ENCODE measurements around the gene CDC42EP1. TPM values are rescaled to one million over a fixed set of nuclear protein-coding genes. Genes with fewer than 3 reads are reported as not detected.
A peak's percentile ranks its signal among the peaks of the same experiment; 100 is the strongest.
"Not testable (repeated sequence)": the region's sequence is repeated elsewhere in the genome, so short reads cannot be mapped to it uniquely, and the experiment has no call there.

Gene CDC42EP1
- total RNA-seq, 1 experiment from 2014 or later, result 8.9 TPM

DNA sequence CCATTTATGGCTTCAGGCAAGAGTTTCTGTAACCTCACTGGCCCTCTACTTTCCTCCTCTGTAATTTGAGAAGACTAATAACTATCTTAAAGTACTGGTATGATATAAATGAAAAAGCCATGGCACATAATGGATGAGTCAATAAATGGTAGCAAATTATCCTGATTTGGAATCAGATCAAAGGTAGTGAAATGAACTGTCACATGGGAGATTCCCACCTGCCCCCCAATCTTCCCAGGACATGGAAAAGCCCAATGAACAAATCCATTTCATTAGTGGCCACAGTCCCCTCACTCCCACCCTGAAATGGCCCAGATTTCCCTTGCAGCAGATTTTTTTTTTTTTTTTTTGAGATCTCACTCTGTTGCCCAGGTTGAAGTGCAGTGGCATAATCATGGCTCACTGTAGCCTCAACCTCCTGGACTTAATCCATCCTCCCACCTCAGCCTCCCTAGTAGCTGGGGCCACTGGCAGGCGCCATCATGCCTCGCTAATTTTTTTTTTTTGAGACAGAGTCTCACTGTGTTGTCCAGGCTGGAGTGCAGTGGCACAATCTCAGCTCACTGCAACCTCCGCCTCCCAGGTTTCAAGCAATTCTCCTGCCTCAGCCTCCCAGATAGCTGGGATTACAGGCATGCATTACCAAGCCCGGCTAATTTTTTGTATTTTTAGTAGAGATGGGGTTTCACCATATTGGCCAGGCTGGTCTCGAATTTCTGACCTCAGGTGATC lies 42.4 kb downstream of the CDC42EP1 start:
- not testable (repeated sequence) for DNase-seq (ENCODE audit: low read depth)

DNA sequence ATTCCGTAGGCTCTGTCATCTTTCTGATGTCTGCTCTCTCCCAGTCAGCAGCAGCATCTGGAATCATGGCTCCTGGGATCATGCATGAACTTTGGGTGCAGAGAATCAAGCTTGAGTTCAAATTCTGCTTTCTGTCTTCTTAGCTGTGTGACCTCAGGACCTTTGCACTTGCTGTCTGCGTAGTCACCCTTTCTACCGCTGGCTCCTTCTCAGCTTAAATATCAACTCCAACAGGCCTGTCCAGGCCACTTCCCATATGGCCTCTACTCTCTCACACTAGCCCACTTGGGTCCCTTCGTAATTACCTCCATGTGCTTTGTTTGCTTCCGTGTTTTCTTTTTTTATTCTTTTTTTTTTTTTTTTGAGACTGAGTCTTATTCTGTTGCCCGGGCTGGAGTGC lies 43.8 kb downstream of the CDC42EP1 start:
- no peak for DNase-seq (ENCODE audit: low read depth)
- in situ Hi-C loops (cut with HindIII; ENCODE audit: low pct_unique_long_range_greater_than_20kb, low sequenced_read_pairs), result no loop called here

More for the DNA sequence above, 42.4 kb downstream of the CDC42EP1 start:
- in situ Hi-C loops (cut with HindIII; ENCODE audit: low pct_unique_long_range_greater_than_20kb, low sequenced_read_pairs), result not testable (repeated sequence)

DNA sequence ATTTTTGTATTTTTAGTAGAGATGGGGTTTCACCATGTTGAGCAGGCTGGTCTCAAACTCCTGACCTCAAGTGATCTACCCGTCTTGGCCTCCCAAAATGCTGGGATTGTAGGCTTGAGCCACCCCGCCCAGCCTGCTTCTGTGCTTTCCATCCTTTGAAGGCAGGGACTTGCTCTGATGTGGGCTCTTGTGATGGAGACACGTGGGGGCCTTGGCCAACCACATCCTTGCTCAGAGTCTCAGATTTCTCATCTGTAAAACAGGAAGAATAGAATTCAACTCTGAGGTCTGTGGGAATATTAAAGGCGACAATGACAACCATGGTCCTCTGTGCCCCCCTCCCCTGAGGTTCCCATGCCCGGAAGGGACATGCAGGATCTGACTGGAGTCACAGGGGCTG lies 44.6 kb downstream of the CDC42EP1 start:
- no peak for DNase-seq (ENCODE audit: low read depth)
- in situ Hi-C loops (cut with HindIII; ENCODE audit: low pct_unique_long_range_greater_than_20kb, low sequenced_read_pairs), result no loop called here

GRCh38 chr22:37607010-37607934 lies 47.0 kb downstream of the CDC42EP1 start:
- in situ Hi-C loops (cut with HindIII; ENCODE audit: low pct_unique_long_range_greater_than_20kb, low sequenced_read_pairs), result no loop called here
- peak; percentile 83 for DNase-seq (ENCODE audit: low read depth)

- DNase-seq (ENCODE audit: low read depth), result no peak
- in situ Hi-C loops (cut with HindIII; ENCODE audit: low pct_unique_long_range_greater_than_20kb, low sequenced_read_pairs), result no loop called here
These were observed 47.7 kb downstream of the CDC42EP1 start for GRCh38 chr22:37607935-37608476.

GRCh38 chr22:37608477-37609239 lies 48.4 kb downstream of the CDC42EP1 start, which contains the start of gene GGA1:
TSS of gene GGA1 (plus strand) at chr22:37608834. CDS start at chr22:37608861, 27 bp downstream.
- in situ Hi-C loops (cut with HindIII; ENCODE audit: low pct_unique_long_range_greater_than_20kb, low sequenced_read_pairs), result no loop called here
- peak; percentile 99 for DNase-seq (ENCODE audit: low read depth)

DNA sequence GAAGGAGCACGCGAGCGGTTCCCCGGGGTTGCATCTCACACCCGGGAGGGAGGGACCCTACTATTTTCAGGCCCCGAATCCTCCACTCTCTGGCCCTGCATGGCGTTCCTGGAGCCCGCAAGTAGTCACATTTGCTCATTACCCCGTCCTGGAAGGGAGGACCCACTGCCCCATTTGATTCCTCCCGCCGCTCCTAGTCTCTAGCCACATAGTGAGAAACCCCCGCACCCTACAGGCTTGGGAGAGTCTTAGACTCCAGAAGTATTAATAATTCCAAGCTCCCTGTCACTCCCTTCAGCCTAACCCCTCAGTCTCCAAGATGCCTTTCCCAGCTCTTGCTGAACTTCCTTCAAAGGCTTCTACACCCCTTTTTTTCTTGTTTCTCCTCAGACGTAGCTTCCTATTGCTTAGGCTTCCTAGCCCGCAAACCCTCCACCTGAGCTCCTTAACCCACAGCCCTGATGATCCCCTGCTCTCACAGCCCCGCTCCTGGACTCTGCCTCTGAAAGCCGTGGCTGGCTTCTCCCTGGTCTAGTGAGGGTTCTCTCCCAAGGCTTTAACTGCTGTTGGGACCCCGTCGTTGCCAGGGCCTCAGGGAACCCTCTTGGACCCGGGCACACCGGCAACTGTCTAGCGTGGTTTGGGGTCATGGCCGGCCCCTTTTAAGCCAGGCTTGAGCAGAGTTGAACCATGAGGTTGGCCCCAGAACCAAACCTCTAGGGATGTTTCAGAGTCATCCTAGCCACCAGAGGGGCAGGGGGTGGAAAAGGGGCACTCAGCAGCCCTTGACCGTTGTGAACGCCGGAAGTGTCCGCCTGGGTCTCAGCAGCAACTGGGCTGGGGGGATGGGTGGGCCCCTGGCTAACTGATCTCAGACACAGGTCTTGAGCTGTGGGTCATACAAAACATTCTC lies 49.2 kb downstream of the CDC42EP1 start:
- in situ Hi-C loops (cut with HindIII; ENCODE audit: low pct_unique_long_range_greater_than_20kb, low sequenced_read_pairs), result no loop called here
- no peak for DNase-seq (ENCODE audit: low read depth)

- in situ Hi-C loops (cut with HindIII; ENCODE audit: low pct_unique_long_range_greater_than_20kb, low sequenced_read_pairs); DNase-seq (ENCODE audit: low read depth): not testable (repeated sequence)
These were observed 49.8 kb downstream of the CDC42EP1 start for GRCh38 chr22:37610153-37610475.

DNA sequence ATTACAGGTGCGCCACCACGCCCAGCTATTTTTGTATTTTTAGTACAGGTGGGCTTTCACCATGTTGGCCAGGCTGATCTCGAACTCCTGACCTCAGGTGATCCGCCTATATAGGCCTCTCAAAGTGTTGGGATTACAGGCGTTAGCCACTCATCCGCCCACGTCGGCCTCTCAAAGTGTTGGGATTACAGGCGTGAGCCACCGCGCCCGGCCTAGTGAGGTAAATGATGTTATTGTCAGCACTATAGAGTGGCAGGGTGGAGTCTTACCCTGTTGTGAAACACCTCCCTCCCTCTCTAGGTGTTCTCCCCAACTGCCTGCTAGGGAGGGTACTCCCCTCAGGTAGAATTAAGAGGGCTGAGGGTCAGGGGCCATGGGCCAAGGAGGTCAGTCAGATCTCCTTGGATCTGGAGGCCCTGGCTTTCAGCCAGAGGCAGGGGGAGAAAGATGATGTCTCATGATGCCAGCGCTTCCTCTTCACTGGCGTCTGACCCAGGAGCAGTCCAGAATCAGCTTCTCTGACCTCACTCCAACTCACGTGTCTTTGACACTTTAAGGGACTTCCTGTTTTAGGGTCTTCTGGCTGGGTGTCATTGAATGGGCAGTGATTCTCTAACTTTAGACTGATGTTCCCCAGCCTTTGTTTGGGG lies 50.3 kb downstream of the CDC42EP1 start:
- in situ Hi-C loops (cut with HindIII; ENCODE audit: low pct_unique_long_range_greater_than_20kb, low sequenced_read_pairs), result no loop called here

DNA sequence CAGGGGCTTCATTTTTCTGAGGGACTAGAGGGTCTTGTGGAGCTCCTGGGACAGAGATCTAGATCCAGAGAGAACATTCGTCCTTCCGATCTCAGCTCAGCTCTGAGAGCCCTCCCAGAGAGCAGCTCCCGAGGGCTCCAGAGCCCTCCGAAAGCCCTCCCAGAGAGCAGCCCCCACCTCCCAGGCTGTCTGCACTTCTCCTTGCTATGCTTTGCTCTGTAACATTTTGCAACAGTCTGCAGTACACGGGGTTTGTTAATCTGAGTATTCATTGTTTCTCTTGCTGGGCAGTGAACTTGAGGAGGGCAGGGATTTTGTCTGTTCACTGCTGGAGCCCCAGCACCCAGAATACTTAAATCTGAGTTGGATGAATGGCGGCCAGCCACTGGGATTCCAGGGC lies 50.9 kb downstream of the CDC42EP1 start:
- in situ Hi-C loops (cut with HindIII; ENCODE audit: low pct_unique_long_range_greater_than_20kb, low sequenced_read_pairs), result no loop called here
- no peak for DNase-seq (ENCODE audit: low read depth)

More for the DNA sequence above, 50.3 kb downstream of the CDC42EP1 start:
- no peak for DNase-seq (ENCODE audit: low read depth)

DNA sequence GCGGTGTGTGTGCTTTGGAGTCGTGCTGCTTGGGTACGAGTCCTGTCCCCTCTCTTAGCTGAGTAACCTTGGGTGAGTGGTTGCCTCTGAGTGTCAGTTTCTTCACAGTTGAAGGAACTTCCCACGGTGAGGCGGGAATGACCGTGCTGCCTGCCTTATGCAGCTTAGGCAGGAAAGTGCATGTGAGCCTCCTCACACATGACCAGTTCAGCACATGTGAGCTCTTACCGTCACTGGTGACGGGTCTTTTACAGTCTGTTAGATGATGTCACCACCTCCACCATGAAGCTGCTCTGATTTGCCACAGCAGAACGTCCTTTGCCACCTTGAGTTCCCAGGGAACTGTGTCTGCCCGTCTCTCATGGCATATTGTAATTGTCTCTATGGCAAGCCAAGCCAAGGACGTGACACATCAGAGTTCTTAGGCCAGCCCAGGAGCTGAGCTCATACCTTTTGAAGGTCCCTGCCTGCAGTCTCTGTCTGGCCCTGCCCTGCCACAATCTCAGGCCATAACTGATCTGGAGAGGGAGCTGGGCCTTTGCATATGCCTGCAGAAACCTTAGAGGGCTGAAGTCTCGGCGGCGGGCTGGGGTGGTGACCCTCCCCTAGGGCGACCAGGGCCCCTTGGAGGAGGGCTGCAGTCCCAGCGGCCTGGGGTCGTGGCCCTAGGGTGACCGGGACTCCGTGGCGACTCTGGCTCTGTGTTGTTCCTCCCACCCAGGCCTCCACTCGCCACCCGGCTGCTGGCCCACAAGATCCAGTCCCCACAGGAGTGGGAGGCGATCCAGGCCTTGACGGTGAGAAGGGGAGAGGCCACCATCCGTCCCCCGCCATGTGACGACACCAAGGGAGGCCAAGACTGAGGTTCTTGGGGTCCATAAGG lies 56.2 kb downstream of the CDC42EP1 start:
- in situ Hi-C loops (cut with HindIII; ENCODE audit: low pct_unique_long_range_greater_than_20kb, low sequenced_read_pairs), result no loop called here

DNA sequence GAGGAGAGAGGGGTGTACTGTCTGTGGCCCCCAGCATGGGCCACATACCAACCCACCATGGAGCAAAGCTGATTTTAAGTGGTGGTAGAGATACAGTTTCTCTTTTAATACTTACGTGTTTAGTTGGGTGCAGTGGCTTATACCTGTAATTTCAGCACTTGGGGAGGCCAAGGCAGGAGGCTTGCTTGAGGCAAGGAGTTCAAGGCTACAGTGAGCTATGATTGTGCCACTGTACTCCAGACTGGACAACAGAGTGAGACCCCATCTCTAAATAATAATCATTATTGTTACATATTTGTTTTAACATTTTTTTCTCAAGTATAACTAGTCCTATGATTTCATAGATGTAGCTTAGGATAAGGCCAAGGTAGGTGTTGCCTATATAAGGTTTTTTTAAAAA lies 57.2 kb downstream of the CDC42EP1 start:
- DNase-seq (ENCODE audit: low read depth), result no peak
- in situ Hi-C loops (cut with HindIII; ENCODE audit: low pct_unique_long_range_greater_than_20kb, low sequenced_read_pairs), result no loop called here

More for the DNA sequence above, 56.2 kb downstream of the CDC42EP1 start:
- peak; percentile 49 for DNase-seq (ENCODE audit: low read depth)

DNA sequence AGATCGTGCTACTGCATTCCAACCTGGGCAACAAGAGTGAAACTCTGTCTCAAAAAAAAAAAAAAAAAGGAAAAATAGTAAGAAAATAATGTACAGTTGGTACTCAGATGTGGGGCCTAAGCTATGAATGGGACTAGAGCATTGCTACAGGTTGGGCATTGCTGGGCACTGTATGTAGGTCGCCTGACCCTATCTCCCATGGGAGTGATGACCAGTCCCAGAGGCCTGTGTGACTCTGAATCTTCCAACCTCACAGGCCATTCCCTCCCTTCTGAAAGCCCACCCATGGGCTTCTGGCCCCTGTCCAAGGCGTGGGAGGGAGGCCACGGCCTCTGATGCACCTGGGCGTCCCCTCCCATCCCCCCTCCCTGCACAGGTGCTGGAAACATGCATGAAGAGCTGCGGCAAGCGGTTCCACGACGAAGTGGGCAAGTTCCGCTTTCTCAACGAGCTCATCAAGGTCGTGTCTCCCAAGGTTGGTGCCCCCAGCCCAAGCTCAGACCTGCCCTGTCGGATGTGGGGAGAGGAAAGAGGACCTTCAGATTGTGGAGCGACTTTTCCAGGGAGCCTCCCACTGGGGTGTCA lies 57.9 kb downstream of the CDC42EP1 start:
- no peak for DNase-seq (ENCODE audit: low read depth)
- in situ Hi-C loops (cut with HindIII; ENCODE audit: low pct_unique_long_range_greater_than_20kb, low sequenced_read_pairs), result no loop called here

DNA sequence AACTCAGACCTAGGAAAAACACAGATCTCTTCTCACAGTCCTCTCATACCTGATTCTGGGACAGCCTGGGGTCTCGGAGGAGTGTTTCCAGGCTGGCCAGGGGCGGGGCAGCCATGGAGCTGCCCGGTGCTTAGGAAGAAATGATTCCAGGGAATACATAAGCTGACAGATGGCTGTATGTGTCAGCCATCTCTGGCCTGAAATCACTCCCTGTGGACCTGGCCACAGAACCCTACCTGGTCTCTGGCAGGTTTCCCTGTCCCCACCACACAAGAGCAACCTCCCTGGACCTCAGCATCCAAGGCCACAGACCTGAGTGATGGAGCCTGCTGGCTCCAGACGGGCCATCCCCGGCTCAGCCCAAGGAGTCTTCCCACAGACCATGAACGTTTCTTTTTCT lies 58.4 kb downstream of the CDC42EP1 start:
- no peak for DNase-seq (ENCODE audit: low read depth)
- in situ Hi-C loops (cut with HindIII; ENCODE audit: low pct_unique_long_range_greater_than_20kb, low sequenced_read_pairs), result no loop called here
